NCI-H1105 treated with DMSO at 0.1 percent for 48 hours (cell line): ENCODE data around the gene TMPRSS4.
A peak's percentile ranks its signal among the peaks of the same experiment; 100 is the strongest.

Experiments used
- DNase-seq: peaks from one replicate; lab custom pipeline; 2025; lab: John Stamatoyannopoulos, UW

TMPRSS4 gene

GRCh38 chr11:118076754-118077281 lies at the start of gene TMPRSS4:
TSS of gene TMPRSS4 (plus strand) at chr11:118077078. CDS start at chr11:118077303, 225 bp downstream.
- DNase-seq = peak; percentile 94

- DNase-seq = no peak
Observed at GRCh38 chr11:118027694-118028093, 49.2 kb upstream of the TMPRSS4 start.

- no peak for DNase-seq
Observed at GRCh38 chr11:118028626-118029025, 48.3 kb upstream of the TMPRSS4 start.

- DNase-seq = no peak
Observed at GRCh38 chr11:118033443-118033842, 43.4 kb upstream of the TMPRSS4 start.

- no peak for DNase-seq
Observed at GRCh38 chr11:118042141-118042540, 34.7 kb upstream of the TMPRSS4 start.

GRCh38 chr11:118042796-118043195 lies 34.1 kb upstream of the TMPRSS4 start:
- no peak for DNase-seq

GRCh38 chr11:118045191-118045590 lies 31.7 kb upstream of the TMPRSS4 start:
- peak; percentile 96 for DNase-seq

- peak; percentile 70 for DNase-seq
Observed at GRCh38 chr11:118046051-118046963, 30.6 kb upstream of the TMPRSS4 start.

GRCh38 chr11:118046964-118047700 lies 29.7 kb upstream of the TMPRSS4 start:
- DNase-seq = no peak

GRCh38 chr11:118047749-118048148 lies 29.1 kb upstream of the TMPRSS4 start:
- DNase-seq = no peak

- DNase-seq = no peak
Observed at GRCh38 chr11:118048472-118049370, 28.2 kb upstream of the TMPRSS4 start.

- DNase-seq = no peak
Observed at GRCh38 chr11:118049771-118050170, 27.1 kb upstream of the TMPRSS4 start.

- no peak for DNase-seq
Observed at GRCh38 chr11:118050208-118050891, 26.5 kb upstream of the TMPRSS4 start.

GRCh38 chr11:118051136-118051610 lies 25.7 kb upstream of the TMPRSS4 start:
- no peak for DNase-seq

GRCh38 chr11:118051611-118052461 lies 25.0 kb upstream of the TMPRSS4 start:
- no peak for DNase-seq

- DNase-seq = no peak
Observed at GRCh38 chr11:118052581-118053206, 24.2 kb upstream of the TMPRSS4 start.

GRCh38 chr11:118054712-118055640 lies 21.9 kb upstream of the TMPRSS4 start:
- DNase-seq = no peak

GRCh38 chr11:118055966-118056365 lies 20.9 kb upstream of the TMPRSS4 start:
- no peak for DNase-seq
